Measurements from ENCODE around the gene GSTA2. TPM values are rescaled to one million over a fixed set of nuclear protein-coding genes. Genes with fewer than 3 reads are reported as not detected.
"Not testable (repeated sequence)": the region's sequence is repeated elsewhere in the genome, so short reads cannot be mapped to it uniquely, and the experiment has no call there.

The GSTA2 gene
- polyA plus RNA-seq, 3 donors from 2014 or later = not detected

- not testable (repeated sequence) for H3K4me1 Mint-ChIP-seq, H3K9me3 Mint-ChIP-seq, H3K27ac Mint-ChIP-seq, H3K4me3 Mint-ChIP-seq, H3K36me3 Mint-ChIP-seq, DNase-seq
- H3K27me3 Mint-ChIP-seq (ENCODE audit: low read depth in 3 of 3) = peaks cover 3 to 11% (median 3%) of the 10 kb centered on the region in 3 donors
Measured at GRCh38 chr6:52782209-52782608, 18.9 kb upstream of the GSTA2 start.

GRCh38 chr6:52779237-52779636 lies 16.0 kb upstream of the GSTA2 start:
- H3K4me1 Mint-ChIP-seq = no peaks in the 10 kb centered on the region
- no peaks in the 10 kb centered on the region for H3K36me3 Mint-ChIP-seq
- H3K4me3 Mint-ChIP-seq = no peak overlapping the region
- peaks cover 0 to 6% (median 0%) of the 10 kb centered on the region in 6 donors for H3K9me3 Mint-ChIP-seq
- no peak for DNase-seq
- H3K27ac Mint-ChIP-seq = no peak overlapping the region
- peaks cover 3 to 11% (median 3%) of the 10 kb centered on the region in 3 donors for H3K27me3 Mint-ChIP-seq (ENCODE audit: low read depth in 3 of 3)

- not testable (repeated sequence) for H3K4me1 Mint-ChIP-seq, H3K9me3 Mint-ChIP-seq, DNase-seq, H3K27ac Mint-ChIP-seq, H3K4me3 Mint-ChIP-seq, H3K36me3 Mint-ChIP-seq
- H3K27me3 Mint-ChIP-seq (ENCODE audit: low read depth in 3 of 3) = peaks cover 0 to 14% (median 3%) of the 10 kb centered on the region in 3 donors
Measured at GRCh38 chr6:52776711-52777351, 13.6 kb upstream of the GSTA2 start.

- not testable (repeated sequence) for H3K9me3 Mint-ChIP-seq; H3K27ac Mint-ChIP-seq; DNase-seq; H3K4me3 Mint-ChIP-seq; H3K36me3 Mint-ChIP-seq; H3K27me3 Mint-ChIP-seq (ENCODE audit: low read depth in 3 of 3); H3K4me1 Mint-ChIP-seq
Measured at GRCh38 chr6:52769399-52769798, 6.1 kb upstream of the GSTA2 start.

- not testable (repeated sequence) for H3K27me3 Mint-ChIP-seq (ENCODE audit: low read depth in 3 of 3); H3K36me3 Mint-ChIP-seq; H3K4me3 Mint-ChIP-seq; H3K4me1 Mint-ChIP-seq; DNase-seq; H3K27ac Mint-ChIP-seq; H3K9me3 Mint-ChIP-seq
Measured at GRCh38 chr6:52767658-52768057, 4.4 kb upstream of the GSTA2 start.

GRCh38 chr6:52761673-52762491 lies 1.4 kb downstream of the GSTA2 start:
- not testable (repeated sequence) for H3K9me3 Mint-ChIP-seq; H3K4me3 Mint-ChIP-seq; H3K4me1 Mint-ChIP-seq; DNase-seq; H3K27me3 Mint-ChIP-seq (ENCODE audit: low read depth in 3 of 3); H3K36me3 Mint-ChIP-seq; H3K27ac Mint-ChIP-seq

- Mint-ChIP-seq H3K4me1 (no peaks in the 10 kb centered on the region), H3K9me3 (no peaks in the 10 kb centered on the region), H3K27ac (no peak overlapping the region), H3K27me3 (ENCODE audit: low read depth in 3 of 3) (peaks cover 2 to 4% (median 3%) of the 10 kb centered on the region in 3 donors), H3K4me3 (no peak overlapping the region), H3K36me3 (no peaks in the 10 kb centered on the region)
- DNase-seq = no peak
Measured at GRCh38 chr6:52760105-52760765, 3.0 kb downstream of the GSTA2 start.

GRCh38 chr6:52759085-52759484 lies 4.2 kb downstream of the GSTA2 start:
- no peaks in the 10 kb centered on the region for H3K9me3 Mint-ChIP-seq
- H3K27me3 Mint-ChIP-seq (ENCODE audit: low read depth in 3 of 3) = peaks cover 2 to 7% (median 3%) of the 10 kb centered on the region in 3 donors
- H3K36me3 Mint-ChIP-seq = no peaks in the 10 kb centered on the region
- DNase-seq = no peak
- H3K27ac Mint-ChIP-seq = no peak overlapping the region
- H3K4me1 Mint-ChIP-seq = no peaks in the 10 kb centered on the region
- no peak overlapping the region for H3K4me3 Mint-ChIP-seq

GRCh38 chr6:52757651-52758338 lies 5.5 kb downstream of the GSTA2 start:
- not testable (repeated sequence) for H3K4me3 Mint-ChIP-seq, H3K9me3 Mint-ChIP-seq, H3K4me1 Mint-ChIP-seq

GRCh38 chr6:52754443-52754842 lies 8.8 kb downstream of the GSTA2 start:
- H3K36me3 Mint-ChIP-seq = no peaks in the 10 kb centered on the region
- peaks cover 2 to 8% (median 7%) of the 10 kb centered on the region in 3 donors for H3K27me3 Mint-ChIP-seq (ENCODE audit: low read depth in 3 of 3)
- H3K4me3 Mint-ChIP-seq = no peak overlapping the region
- H3K9me3 Mint-ChIP-seq = peaks cover 0 to 3% (median 0%) of the 10 kb centered on the region in 6 donors
- no peak for DNase-seq
- no peak overlapping the region for H3K27ac Mint-ChIP-seq
- no peaks in the 10 kb centered on the region for H3K4me1 Mint-ChIP-seq

More at GRCh38 chr6:52757651-52758338, 5.5 kb downstream of the GSTA2 start:
- not testable (repeated sequence) for DNase-seq; H3K27ac Mint-ChIP-seq; H3K36me3 Mint-ChIP-seq; H3K27me3 Mint-ChIP-seq (ENCODE audit: low read depth in 3 of 3)

- DNase-seq; H3K9me3 Mint-ChIP-seq; H3K4me1 Mint-ChIP-seq; H3K27ac Mint-ChIP-seq; H3K36me3 Mint-ChIP-seq; H3K27me3 Mint-ChIP-seq (ENCODE audit: low read depth in 3 of 3); H3K4me3 Mint-ChIP-seq: not testable (repeated sequence)
Measured at GRCh38 chr6:52753137-52753536, 10.1 kb downstream of the GSTA2 start.

GRCh38 chr6:52752310-52752709 lies 11.0 kb downstream of the GSTA2 start:
- no peak for DNase-seq
- Mint-ChIP-seq H3K4me1 (no peaks in the 10 kb centered on the region), H3K4me3 (no peak overlapping the region), H3K27me3 (ENCODE audit: low read depth in 3 of 3) (peaks cover 5 to 8% (median 7%) of the 10 kb centered on the region in 3 donors), H3K9me3 (peaks cover 0 to 3% (median 0%) of the 10 kb centered on the region in 6 donors), H3K36me3 (no peaks in the 10 kb centered on the region), H3K27ac (no peak overlapping the region)

- H3K36me3 Mint-ChIP-seq = no peaks in the 10 kb centered on the region
- peaks cover 4 to 5% (median 5%) of the 10 kb centered on the region in 3 donors for H3K27me3 Mint-ChIP-seq (ENCODE audit: low read depth in 3 of 3)
- no peak for DNase-seq
- H3K4me3 Mint-ChIP-seq = no peak overlapping the region
- peaks cover 0 to 3% (median 0%) of the 10 kb centered on the region in 6 donors for H3K9me3 Mint-ChIP-seq
- H3K27ac Mint-ChIP-seq = no peak overlapping the region
- no peaks in the 10 kb centered on the region for H3K4me1 Mint-ChIP-seq
Measured at GRCh38 chr6:52749556-52750152, 13.6 kb downstream of the GSTA2 start.
